CD4-positive, alpha-beta T cell (primary cell): ENCODE measurements around the gene FFAR2. TPM values are rescaled to one million over a fixed set of nuclear protein-coding genes. Genes with fewer than 3 reads are reported as not detected.

Experiments used
- ATAC-seq: fragments of 200-7000 bp; cut with Tn5 transposase; one replicate; pipeline ENCODE4 v1.10.0; 2022; ENCODE audit warnings: mild to moderate bottlenecking; ENCODE audit not compliant: poor library complexity
- CTCF ChIA-PET: fragments of 350-600 bp; sonication (Branson Sonifier 250); formaldehyde crosslinking; loops from one replicate; lab custom pipeline; 2021; ENCODE audit warnings: antibody characterized with exemption, inconsistent platforms; lab: Charles Lee
- POLR2A ChIA-PET: fragments of 350-600 bp; sonication (Branson Sonifier 250); formaldehyde crosslinking; loops from one replicate; lab custom pipeline; 2021; ENCODE audit warnings: antibody characterized with exemption, inconsistent platforms; lab: Charles Lee
- DNase-seq, 14 experiments: peaks; one replicate each; pipeline ENCODE4 v3.0.0-alpha.2; 2013 to 2020; ENCODE audit warnings: mixed read lengths in 2 of 14
- H3K27ac ChIP-seq, 2 donors: one replicate each; pipeline versions ENCODE4 v1.5.1 to v1.7.0; 2013; ENCODE audit warnings: low read length in 2 of 2, low read depth in 1 of 2, mild to moderate bottlenecking in 1 of 2
- H3K27me3 ChIP-seq, 2 experiments: 1 replicate in 1 of 2; 2 replicates in 1 of 2; pipeline versions ENCODE4 v1.6.1 to v1.7.0; 2013; ENCODE audit warnings: low read length in 2 of 2, control low read depth in 1 of 2, mild to moderate bottlenecking in 1 of 2, moderate library complexity in 1 of 2; ENCODE audit not compliant: insufficient read depth in 2 of 2, control insufficient read depth in 1 of 2
- H3K36me3 ChIP-seq: one replicate; pipeline ENCODE4 v1.6.1; 2013; ENCODE audit warnings: low read length, control low read depth; ENCODE audit not compliant: insufficient read depth
- H3K4me1 ChIP-seq: one replicate; pipeline ENCODE4 v1.6.1; 2013; ENCODE audit warnings: low read length, control low read depth; ENCODE audit not compliant: insufficient read depth
- H3K4me3 ChIP-seq: one replicate; pipeline ENCODE4 v1.5.1; 2013; ENCODE audit warnings: mild to moderate bottlenecking, low read length, moderate library complexity
- H3K9me3 ChIP-seq, 2 experiments: 1 replicate in 1 of 2; 2 replicates in 1 of 2; pipeline versions ENCODE4 v1.6.1 to v1.7.0; 2013; ENCODE audit warnings: low read length in 2 of 2, mild to moderate bottlenecking in 2 of 2, control low read depth in 1 of 2, moderate library complexity in 1 of 2; ENCODE audit not compliant: control insufficient read depth in 1 of 2, insufficient read depth in 1 of 2
- H3K27ac Mint-ChIP-seq: one replicate; pipeline ENCODE4 v1.8.0; 2020; ENCODE audit warnings: mixed read lengths
- H3K27me3 Mint-ChIP-seq: one replicate; pipeline ENCODE4 v1.8.0; 2021; ENCODE audit warnings: mixed read lengths
- H3K36me3 Mint-ChIP-seq: one replicate; pipeline ENCODE4 v1.8.0; 2021; ENCODE audit warnings: low read depth, mixed read lengths
- H3K4me1 Mint-ChIP-seq: one replicate; pipeline ENCODE4 v1.8.0; 2021; ENCODE audit warnings: low read depth, mixed read lengths
- H3K4me3 Mint-ChIP-seq: one replicate; pipeline ENCODE4 v1.8.0; 2020; ENCODE audit warnings: mild to moderate bottlenecking, mixed read lengths
- H3K9me3 Mint-ChIP-seq: one replicate; pipeline ENCODE4 v1.8.0; 2020; ENCODE audit warnings: mixed read lengths
- CTCF ChIP-seq: fragments of 200-600 bp; IDR thresholded peaks from one replicate; pipeline ENCODE4 v1.8.0; 2022; ENCODE audit warnings: antibody characterized with exemption, mild to moderate bottlenecking
- intact Hi-C, 2 experiments: fragments of 100-400 bp; cut with DNase I in 1 of 2; cut with micrococcal nuclease in 1 of 2; formaldehyde crosslinking; loops; one replicate each; pipeline versions ENCODE4 v1.15.1 to v1.9.0; 2023 to 2025; cut with DNase I, micrococcal nuclease
- polyA plus RNA-seq, 2 donors: library from polyadenylated mRNA; unstranded; fragments of 120-200 nt; gene quantifications; one replicate each; pipeline ENCODE4 v1.2.1, GENCODE V29; 2013
- total RNA-seq, 174 experiments: library from RNA in 2 of 174; stranded (reverse) in 2 of 174; gene quantifications; one replicate each; pipeline ENCODE4 v1.2.3 and lab custom pipeline; 2021 to 2026

The FFAR2 gene
- total RNA-seq (under 1 TPM in 1 of 2 experiments, not detected in 1; 0.41 TPM), total RNA-seq (lab: John Stamatoyannopoulos, UW) (0 to 2.1 (median 0) reads per million in 172 experiments)
- 0.51 TPM for polyA plus RNA-seq (2013, experiment 1 of 2)
- polyA plus RNA-seq (2013, experiment 2 of 2): 0.98 TPM

- Histone ChIP-seq H3K36me3 (no peaks in the 10 kb centered on the region), H3K4me1 (peaks cover 51% of the 10 kb centered on the region), H3K4me3 (no peak within 1 kb of the TSS), H3K27ac (peak within 1 kb of the TSS in 1 of 2 donors; percentile 9), H3K27me3 (peaks cover 0 to 4% of the 10 kb centered on the region in 2 experiments), H3K9me3 (no peaks in the 10 kb centered on the region)
- no peak for TF ChIP-seq CTCF
- ATAC-seq (no peak), DNase-seq (no peak)
- Mint-ChIP-seq H3K9me3 (no peaks in the 10 kb centered on the region), H3K27me3 (peaks cover 6% of the 10 kb centered on the region), H3K27ac (no peak within 1 kb of the TSS), H3K4me3 (no peak within 1 kb of the TSS), H3K36me3 (no peaks in the 10 kb centered on the region), H3K4me1 (peaks cover 41% of the 10 kb centered on the region)
- ChIA-PET CTCF (no interaction called here), POLR2A (interaction anchor here (1.8 kb wide), 1 partner anchor 15 kb away, joined by 3 read pairs; no protein-coding TSS in a partner anchor)
- intact Hi-C loops: no loop called here
Observed at GRCh38 chr19:35447606-35448469, at the start of gene FFAR2. FFAR2 (plus strand) TSS chr19:35448257; CDS start chr19:35449715, 1,458 bp downstream.

- CTCF ChIA-PET: no interaction called here
- no peaks in the 10 kb centered on the region for H3K36me3 Mint-ChIP-seq
Observed at GRCh38 chr19:35398570-35398969, 49.5 kb upstream of the FFAR2 start.

GRCh38 chr19:35399231-35399630 lies 48.8 kb upstream of the FFAR2 start:
- Histone ChIP-seq H3K36me3 (no peaks in the 10 kb centered on the region), H3K4me1 (peaks cover 3% of the 10 kb centered on the region), H3K27ac (no peak overlapping the region), H3K9me3 (no peaks in the 10 kb centered on the region), H3K4me3 (no peak overlapping the region), H3K27me3 (no peaks in the 10 kb centered on the region)
- ATAC-seq: no peak
- Mint-ChIP-seq H3K27ac (no peak overlapping the region), H3K4me3 (no peak overlapping the region), H3K36me3 (no peaks in the 10 kb centered on the region), H3K4me1 (no peaks in the 10 kb centered on the region), H3K27me3 (no peaks in the 10 kb centered on the region), H3K9me3 (no peaks in the 10 kb centered on the region)
- TF ChIP-seq CTCF: no peak
- intact Hi-C loops: no loop called here
- DNase-seq: no peak
- ChIA-PET POLR2A (no interaction called here), CTCF (no interaction called here)

More at GRCh38 chr19:35398570-35398969, 49.5 kb upstream of the FFAR2 start:
- intact Hi-C loops: no loop called here
- H3K27me3 Mint-ChIP-seq: no peaks in the 10 kb centered on the region
- H3K4me1 ChIP-seq: peaks cover 3% of the 10 kb centered on the region
- H3K36me3 ChIP-seq: no peaks in the 10 kb centered on the region
- no peaks in the 10 kb centered on the region for H3K9me3 ChIP-seq
- H3K4me3 Mint-ChIP-seq: no peak overlapping the region
- no peaks in the 10 kb centered on the region for H3K9me3 Mint-ChIP-seq
- H3K27ac ChIP-seq: no peak overlapping the region
- no peak for TF ChIP-seq CTCF
- H3K4me3 ChIP-seq: no peak overlapping the region
- H3K4me1 Mint-ChIP-seq: no peaks in the 10 kb centered on the region
- POLR2A ChIA-PET: no interaction called here
- no peaks in the 10 kb centered on the region for H3K27me3 ChIP-seq
- H3K27ac Mint-ChIP-seq: no peak overlapping the region
- no peak for DNase-seq
- ATAC-seq: no peak
